ENCODE measurements around the gene PRR36. TPM values are rescaled to one million over a fixed set of nuclear protein-coding genes. Genes with fewer than 3 reads are reported as not detected.

PRR36 gene
- total RNA-seq, 5 donors from 2014 or later (not counting 1 experiment from before 2014, with no cell fraction given): 0.28 to 0.85 (median 0.36) TPM

DNA sequence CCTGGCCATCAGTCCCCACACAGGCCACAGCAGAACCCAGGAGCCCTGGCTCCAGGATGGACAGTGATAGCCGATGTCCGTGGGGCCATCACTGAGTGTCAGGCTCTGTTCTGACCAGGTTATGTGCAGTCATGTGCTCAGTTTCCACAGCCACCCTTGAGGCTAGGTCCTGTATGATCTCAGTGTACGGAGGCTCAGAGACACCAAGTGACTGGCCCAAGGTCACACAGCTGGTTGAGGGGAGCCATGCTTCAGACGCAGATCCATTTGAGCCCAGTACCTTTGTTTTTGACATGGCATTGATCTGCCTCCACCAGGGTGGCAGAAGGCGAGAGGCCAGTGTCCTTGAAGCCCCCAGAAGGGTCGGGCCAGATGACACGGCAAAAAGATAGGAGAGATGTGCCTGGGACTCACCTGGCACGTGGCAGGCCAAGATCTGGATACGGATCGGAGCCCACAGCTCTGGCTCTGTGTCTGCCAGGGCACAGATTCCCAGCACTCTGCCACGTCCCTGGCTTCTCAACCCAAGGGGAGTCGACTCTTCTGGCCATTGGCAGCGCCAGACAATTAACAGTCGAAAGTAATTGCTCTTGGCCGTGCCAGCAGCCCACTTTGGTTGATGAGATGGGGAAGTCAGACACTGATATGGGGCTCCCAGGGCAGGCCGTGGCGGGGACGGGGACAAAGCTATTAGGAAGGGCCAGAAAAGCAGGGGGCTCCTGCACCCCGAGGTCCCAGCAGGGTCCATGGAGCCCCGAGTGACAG, 28.6 kb downstream of the PRR36 start:
- Mint-ChIP-seq H3K4me1 (no peaks in the 10 kb centered on the region), H3K27me3 (no peaks in the 10 kb centered on the region), H3K36me3 (no peaks in the 10 kb centered on the region), H3K4me3 (no peak overlapping the region), H3K27ac (no peak overlapping the region), H3K9me3 (no peaks in the 10 kb centered on the region)
- 89% methylated on average over 20 of the region's 20 CpGs for WGBS (ENCODE audit: insufficient coverage)
- ChIA-PET CTCF (no interaction called here), POLR2A (no interaction called here)
- H3K9me3 ChIP-seq: no peaks in the 10 kb centered on the region
- ATAC-seq (replicated peaks in 1 of 4) (no peak), DNase-seq (no peak)
- H3K4me1 ChIP-seq (ENCODE audit: control insufficient read depth in 1 of 2, extremely low read depth in 1 of 2, insufficient read depth in 2 of 2, low read length in 2 of 2): no peaks in the 10 kb centered on the region
- no peak overlapping the region for H3K27ac ChIP-seq (ENCODE audit: low read length)
- H3K4me3 ChIP-seq (ENCODE audit: control insufficient read depth in 1 of 2, extremely low read depth in 1 of 2, low read length in 1 of 2): no peak overlapping the region
- H3K27me3 ChIP-seq (replicated peaks in 1 of 2; ENCODE audit: control insufficient read depth in 2 of 2, extremely low read depth in 1 of 2, insufficient read depth in 2 of 2, low read length in 1 of 2): no peaks in the 10 kb centered on the region
- H3K36me3 ChIP-seq (ENCODE audit: control insufficient read depth in 2 of 2, extremely low read depth in 1 of 2, insufficient read depth in 1 of 2, low read length in 1 of 2): no peaks in the 10 kb centered on the region

DNA sequence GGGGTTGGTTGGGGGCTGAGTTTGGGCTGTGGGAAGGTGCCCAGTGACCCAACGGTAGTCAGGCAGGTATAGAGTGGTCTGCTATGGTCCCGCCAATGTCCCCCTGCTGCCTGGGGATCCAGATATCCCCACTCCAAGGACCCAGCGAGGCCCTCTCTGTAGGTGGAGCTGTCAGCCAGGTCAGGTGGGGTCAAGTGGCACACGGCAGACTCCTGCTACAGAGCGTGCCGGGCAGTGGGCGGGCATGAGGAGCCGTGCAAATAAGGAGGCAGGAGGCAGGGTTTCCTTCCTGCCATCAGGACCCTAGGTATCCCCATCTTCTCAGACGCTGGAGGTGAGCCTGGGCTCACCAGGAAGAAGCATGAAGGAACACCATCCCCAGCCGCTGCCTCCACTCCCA, 29.2 kb downstream of the PRR36 start:
- no peak overlapping the region for H3K27ac ChIP-seq (ENCODE audit: low read length)
- no peaks in the 10 kb centered on the region for H3K36me3 ChIP-seq (ENCODE audit: control insufficient read depth in 2 of 2, extremely low read depth in 1 of 2, insufficient read depth in 1 of 2, low read length in 1 of 2)
- no peaks in the 10 kb centered on the region for H3K27me3 Mint-ChIP-seq
- no peak for ATAC-seq (replicated peaks in 1 of 4)
- no peak for DNase-seq
- CTCF ChIA-PET: no interaction called here
- H3K9me3 ChIP-seq: no peaks in the 10 kb centered on the region
- H3K4me3 ChIP-seq (ENCODE audit: control insufficient read depth in 1 of 2, extremely low read depth in 1 of 2, low read length in 1 of 2): no peak overlapping the region
- H3K4me3 Mint-ChIP-seq: no peak overlapping the region
- H3K27me3 ChIP-seq (replicated peaks in 1 of 2; ENCODE audit: control insufficient read depth in 2 of 2, extremely low read depth in 1 of 2, insufficient read depth in 2 of 2, low read length in 1 of 2): no peaks in the 10 kb centered on the region
- H3K27ac Mint-ChIP-seq: no peak overlapping the region
- no peaks in the 10 kb centered on the region for H3K4me1 ChIP-seq (ENCODE audit: control insufficient read depth in 1 of 2, extremely low read depth in 1 of 2, insufficient read depth in 2 of 2, low read length in 2 of 2)
- no peaks in the 10 kb centered on the region for H3K4me1 Mint-ChIP-seq
- no peaks in the 10 kb centered on the region for H3K9me3 Mint-ChIP-seq
- POLR2A ChIA-PET: no interaction called here
- no peaks in the 10 kb centered on the region for H3K36me3 Mint-ChIP-seq
- WGBS (ENCODE audit: insufficient coverage): 100% methylated on average over 3 of the region's 10 CpGs

DNA sequence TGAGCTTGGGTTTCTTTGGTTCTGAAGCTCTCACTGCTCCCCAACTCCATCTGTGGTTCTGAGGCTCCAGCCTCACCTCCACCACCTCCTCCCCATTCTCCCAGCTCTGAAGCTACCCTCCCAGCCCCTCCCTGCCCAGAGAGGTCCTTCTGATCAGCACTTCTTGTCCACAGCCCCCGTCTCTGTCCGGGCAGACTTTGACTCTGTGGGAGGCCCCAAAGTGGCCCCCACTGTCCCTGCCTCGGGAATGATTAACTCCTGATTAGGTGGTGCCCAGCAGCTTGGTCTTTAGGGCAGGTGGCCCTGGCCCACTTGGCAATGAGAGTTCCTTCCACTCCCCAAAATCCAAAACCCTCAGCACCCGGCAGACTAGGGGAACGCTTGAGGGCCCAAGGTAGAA, 29.8 kb downstream of the PRR36 start:
- Mint-ChIP-seq H3K4me1 (no peaks in the 10 kb centered on the region), H3K9me3 (no peaks in the 10 kb centered on the region), H3K27me3 (no peaks in the 10 kb centered on the region), H3K36me3 (no peaks in the 10 kb centered on the region), H3K4me3 (no peak overlapping the region), H3K27ac (no peak overlapping the region)
- WGBS (ENCODE audit: insufficient coverage): 95% methylated on average over 4 of the region's 5 CpGs
- H3K4me3 ChIP-seq (ENCODE audit: control insufficient read depth in 1 of 2, extremely low read depth in 1 of 2, low read length in 1 of 2): no peak overlapping the region
- CTCF ChIA-PET: interaction anchor here in 1 of 2 donors (0.6 kb wide), 1 partner anchor 514 kb away, joined by 4 read pairs; no protein-coding TSS in a partner anchor
- H3K36me3 ChIP-seq (ENCODE audit: control insufficient read depth in 2 of 2, extremely low read depth in 1 of 2, insufficient read depth in 1 of 2, low read length in 1 of 2): no peaks in the 10 kb centered on the region
- ATAC-seq (replicated peaks in 1 of 4) (no peak), DNase-seq (no peak)
- no peaks in the 10 kb centered on the region for H3K9me3 ChIP-seq
- H3K4me1 ChIP-seq (ENCODE audit: control insufficient read depth in 1 of 2, extremely low read depth in 1 of 2, insufficient read depth in 2 of 2, low read length in 2 of 2): no peaks in the 10 kb centered on the region
- no peaks in the 10 kb centered on the region for H3K27me3 ChIP-seq (replicated peaks in 1 of 2; ENCODE audit: control insufficient read depth in 2 of 2, extremely low read depth in 1 of 2, insufficient read depth in 2 of 2, low read length in 1 of 2)
- H3K27ac ChIP-seq (ENCODE audit: low read length): no peak overlapping the region
- POLR2A ChIA-PET: interaction anchor here in 1 of 2 donors (0.9 kb wide), 1 partner anchor 566 kb away, joined by 3 read pairs; no protein-coding TSS in a partner anchor

DNA sequence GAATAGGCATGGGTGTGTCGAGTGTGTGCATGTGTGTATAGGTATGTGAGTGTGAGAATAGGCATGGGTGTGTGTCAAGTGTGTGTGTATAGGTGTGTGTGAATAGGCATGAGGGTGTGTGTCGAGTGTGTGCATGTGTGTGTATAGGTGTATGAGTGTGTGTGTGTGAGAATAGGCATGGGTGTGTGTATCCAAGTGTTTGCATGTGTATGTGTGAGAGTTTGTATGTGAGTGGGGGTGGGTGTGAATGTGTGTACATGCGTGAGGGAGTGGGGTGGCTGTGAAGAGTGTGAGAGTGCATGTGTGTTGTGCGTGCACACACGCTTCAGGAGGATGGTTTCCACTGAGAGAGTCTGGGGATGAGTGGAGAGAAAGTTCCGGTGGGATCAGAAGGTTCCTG, 30.7 kb downstream of the PRR36 start:
- 100% methylated on average over 3 of the region's 6 CpGs for WGBS (ENCODE audit: insufficient coverage)
- no peaks in the 10 kb centered on the region for H3K27me3 ChIP-seq (replicated peaks in 1 of 2; ENCODE audit: control insufficient read depth in 2 of 2, extremely low read depth in 1 of 2, insufficient read depth in 2 of 2, low read length in 1 of 2)
- no peak overlapping the region for H3K4me3 ChIP-seq (ENCODE audit: control insufficient read depth in 1 of 2, extremely low read depth in 1 of 2, low read length in 1 of 2)
- no peak for DNase-seq
- H3K9me3 ChIP-seq: no peaks in the 10 kb centered on the region
- Mint-ChIP-seq H3K27ac (no peak overlapping the region), H3K4me3 (no peak overlapping the region), H3K9me3 (no peaks in the 10 kb centered on the region), H3K4me1 (no peaks in the 10 kb centered on the region), H3K36me3 (no peaks in the 10 kb centered on the region), H3K27me3 (no peaks in the 10 kb centered on the region)
- CTCF ChIA-PET: no interaction called here
- no peaks in the 10 kb centered on the region for H3K4me1 ChIP-seq (ENCODE audit: control insufficient read depth in 1 of 2, extremely low read depth in 1 of 2, insufficient read depth in 2 of 2, low read length in 2 of 2)
- ATAC-seq (replicated peaks in 1 of 4): no peak
- no peaks in the 10 kb centered on the region for H3K36me3 ChIP-seq (ENCODE audit: control insufficient read depth in 2 of 2, extremely low read depth in 1 of 2, insufficient read depth in 1 of 2, low read length in 1 of 2)
- H3K27ac ChIP-seq (ENCODE audit: low read length): no peak overlapping the region
- POLR2A ChIA-PET: interaction anchor here in 1 of 2 donors (0.9 kb wide), 1 partner anchor 565 kb away, joined by 3 read pairs; no protein-coding TSS in a partner anchor

DNA sequence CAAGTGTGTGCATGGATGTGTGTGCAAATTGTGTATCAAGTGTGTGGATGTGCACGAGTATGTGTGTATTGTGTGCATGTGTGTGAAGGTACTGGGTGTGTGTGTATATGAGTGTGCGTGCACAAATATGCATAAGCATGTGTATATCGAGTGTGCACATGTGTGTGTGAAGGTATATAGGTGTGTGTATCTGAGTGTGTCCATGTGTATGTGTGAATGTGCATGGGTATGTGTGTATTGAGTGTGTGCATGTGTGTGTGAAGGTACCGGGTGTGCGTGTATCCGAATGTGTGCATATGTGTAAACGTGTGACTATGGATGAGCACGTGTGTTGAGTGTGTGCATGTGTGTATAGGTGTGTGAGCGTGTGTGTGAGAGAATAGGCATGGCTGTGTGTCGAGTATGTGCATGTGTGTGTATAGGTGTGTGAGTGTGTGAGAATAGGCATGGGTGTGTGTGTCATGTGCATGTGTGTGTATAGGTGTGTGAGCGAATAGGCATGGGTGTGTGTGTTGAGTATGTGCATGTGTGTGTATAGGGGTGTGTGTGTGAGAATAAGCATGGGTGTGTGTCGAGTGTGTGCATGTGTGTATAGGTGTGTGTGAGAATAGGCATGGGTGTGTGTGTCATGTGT, 31.4 kb downstream of the PRR36 start:
- H3K9me3 ChIP-seq: no peaks in the 10 kb centered on the region
- Mint-ChIP-seq H3K27me3 (no peaks in the 10 kb centered on the region), H3K4me3 (no peak overlapping the region), H3K36me3 (no peaks in the 10 kb centered on the region), H3K9me3 (no peaks in the 10 kb centered on the region), H3K27ac (no peak overlapping the region), H3K4me1 (no peaks in the 10 kb centered on the region)
- H3K4me1 ChIP-seq (ENCODE audit: control insufficient read depth in 1 of 2, extremely low read depth in 1 of 2, insufficient read depth in 2 of 2, low read length in 2 of 2): no peaks in the 10 kb centered on the region
- no peak for ATAC-seq (replicated peaks in 1 of 4)
- ChIA-PET CTCF (no interaction called here), POLR2A (no interaction called here)
- WGBS (ENCODE audit: insufficient coverage): 99% methylated on average over 12 of the region's 12 CpGs
- H3K36me3 ChIP-seq (ENCODE audit: control insufficient read depth in 2 of 2, extremely low read depth in 1 of 2, insufficient read depth in 1 of 2, low read length in 1 of 2): no peaks in the 10 kb centered on the region
- no peak for DNase-seq
- no peak overlapping the region for H3K4me3 ChIP-seq (ENCODE audit: control insufficient read depth in 1 of 2, extremely low read depth in 1 of 2, low read length in 1 of 2)
- no peaks in the 10 kb centered on the region for H3K27me3 ChIP-seq (replicated peaks in 1 of 2; ENCODE audit: control insufficient read depth in 2 of 2, extremely low read depth in 1 of 2, insufficient read depth in 2 of 2, low read length in 1 of 2)
- no peak overlapping the region for H3K27ac ChIP-seq (ENCODE audit: low read length)

- no peak overlapping the region for H3K4me3 Mint-ChIP-seq
- ChIA-PET CTCF (no interaction called here), POLR2A (no interaction called here)
- Histone ChIP-seq H3K4me1 (ENCODE audit: control insufficient read depth in 1 of 2, extremely low read depth in 1 of 2, insufficient read depth in 2 of 2, low read length in 2 of 2) (no peaks in the 10 kb centered on the region), H3K4me3 (ENCODE audit: control insufficient read depth in 1 of 2, extremely low read depth in 1 of 2, low read length in 1 of 2) (no peak overlapping the region), H3K9me3 (no peaks in the 10 kb centered on the region), H3K27me3 (replicated peaks in 1 of 2; ENCODE audit: control insufficient read depth in 2 of 2, extremely low read depth in 1 of 2, insufficient read depth in 2 of 2, low read length in 1 of 2) (no peaks in the 10 kb centered on the region), H3K36me3 (ENCODE audit: control insufficient read depth in 2 of 2, extremely low read depth in 1 of 2, insufficient read depth in 1 of 2, low read length in 1 of 2) (no peaks in the 10 kb centered on the region), H3K27ac (ENCODE audit: low read length) (no peak overlapping the region)
- H3K27me3 Mint-ChIP-seq: no peaks in the 10 kb centered on the region
- WGBS (ENCODE audit: insufficient coverage): 100% methylated on average over 7 of the region's 11 CpGs
- no peak for DNase-seq
- H3K4me1 Mint-ChIP-seq: no peaks in the 10 kb centered on the region
- H3K9me3 Mint-ChIP-seq: no peaks in the 10 kb centered on the region
- ATAC-seq (replicated peaks in 1 of 4): no peak
- no peak overlapping the region for H3K27ac Mint-ChIP-seq
- no peaks in the 10 kb centered on the region for H3K36me3 Mint-ChIP-seq
These were observed 32.2 kb downstream of the PRR36 start for GRCh38 chr19:7841751-7842660.

Measured in T-cell (primary cell).